SK-N-SH (cell line): ENCODE results near the gene VPS51. TPM values are rescaled to one million over a fixed set of nuclear protein-coding genes. Genes with fewer than 3 reads are reported as not detected.

Experiments
- CTCF ChIP-seq: fragments of 200-600 bp; sonication (generic); IDR thresholded peaks from 2 replicates; pipeline ENCODE4 v1.6.1; 2017; ENCODE audit warnings: antibody characterized with exemption, mild to moderate bottlenecking, moderate library complexity
- EZH2phosphoT487 ChIP-seq: fragments of 200-600 bp; sonication (generic); IDR thresholded peaks from 2 replicates; pipeline ENCODE4 v1.6.1; 2017; ENCODE audit warnings: low read depth, mixed run types, mild to moderate bottlenecking, antibody characterized with exemption, moderate library complexity, borderline replicate concordance
- FOSL2 ChIP-seq: IDR thresholded peaks from 2 replicates; pipeline ENCODE4 v1.4.0; 2012; ENCODE audit warnings: low read depth, mild to moderate bottlenecking, moderate library complexity, borderline replicate concordance
- GATA2 ChIP-seq: sonication (generic); formaldehyde crosslinking; IDR thresholded peaks from 2 replicates; pipeline ENCODE4 v1.5.0; 2020; ENCODE audit warnings: mild to moderate bottlenecking, missing genetic modification reagents
- POLR2AphosphoS5 ChIP-seq: IDR thresholded peaks from 2 replicates; pipeline ENCODE4 v1.6.1; 2012; ENCODE audit warnings: low read depth, low read length
- RAD21 ChIP-seq: IDR thresholded peaks from 2 replicates; pipeline ENCODE4 v1.6.1; 2012; ENCODE audit warnings: mild to moderate bottlenecking, low read length
- RCOR1 ChIP-seq: fragments of 150-350 bp; IDR thresholded peaks from 2 replicates; pipeline ENCODE4 v1.6.1; 2017; ENCODE audit warnings: antibody characterized with exemption, low read length
- RFX5 ChIP-seq: IDR thresholded peaks from 2 replicates; pipeline ENCODE4 v1.6.1; 2012; ENCODE audit warnings: mild to moderate bottlenecking, improper control_type of control experiment, low read length
- RXRA ChIP-seq: IDR thresholded peaks from 2 replicates; pipeline ENCODE4 v1.4.0; 2012; ENCODE audit warnings: low read depth, mild to moderate bottlenecking, borderline replicate concordance
- SMC3 ChIP-seq: IDR thresholded peaks from 2 replicates; pipeline ENCODE4 v1.6.1; 2012; ENCODE audit warnings: low read depth, low read length, improper control_type of control experiment
- USF1 ChIP-seq: IDR thresholded peaks from 2 replicates; pipeline ENCODE4 v1.4.0; 2012; ENCODE audit warnings: low read depth, borderline replicate concordance
- polyA plus RNA-seq, 3 experiments: library from polyadenylated mRNA; depleted of rRNA; stranded (reverse); fragments of >200 nt; gene quantifications; 2 replicates each; pipeline ENCODE4 v1.2.3, GENCODE V29; 2012
- small RNA-seq, 7 experiments: library from RNA; depleted of rRNA; stranded (forward); fragments of <200 nt; gene quantifications; one replicate each; pipeline ENCODE3, GENCODE V24; 2012

VPS51 gene
- polyA plus RNA-seq, 1 of the 3 experiments (the other 2 are of a cell fraction), result 59.9 TPM

- no peak for TF ChIP-seq CTCF
- no peak for TF ChIP-seq EZH2phosphoT487
- TF ChIP-seq USF1, result no peak
- TF ChIP-seq RFX5, result no peak
- no peak for TF ChIP-seq RCOR1
- no peak for TF ChIP-seq FOSL2
- TF ChIP-seq RAD21, result no peak
- no peak for TF ChIP-seq RXRA
- no peak for TF ChIP-seq GATA2 (CRISPR knock-in tag)
- no peak for TF ChIP-seq SMC3
- no peak for TF ChIP-seq POLR2AphosphoS5
These were observed 64.6 kb downstream of the VPS51 start (continued) for GRCh38 chr11:65160643-65161042.

Small RNA genes within 50 kb of the gene (small RNA-seq; reads per million reads assigned to genes)
- gene HIGD1AP10 (0 reads per million in 7 experiments), gene PDCL2P2 (0 reads per million in 7 experiments), gene RNU2-23P (0 to 37.4 (median 2.6) reads per million in 7 experiments)

Other genes starting within 250 kb of the VPS51 start
- gene EHD1, start 217.6 kb upstream of the VPS51 start, polyA plus RNA-seq (2012; rRNA removed), result 57.6 and 93.3 TPM in 2 replicates
- gene ATG2A, start 179.0 kb upstream of the VPS51 start, polyA plus RNA-seq (2012; rRNA removed), result 6.2 and 7.1 TPM in 2 replicates
- 15.1 and 16.7 TPM in 2 replicates for gene PPP2R5B, start 171.5 kb upstream of the VPS51 start, polyA plus RNA-seq (2012; rRNA removed)
- not detected in 2 replicates for gene GPHA2, start 160.3 kb upstream of the VPS51 start, polyA plus RNA-seq (2012; rRNA removed)
- not detected in 2 replicates for gene MAJIN, start 124.1 kb upstream of the VPS51 start, polyA plus RNA-seq (2012; rRNA removed)
- 0.20 and 0.28 TPM in 2 replicates for gene BATF2, start 99.2 kb upstream of the VPS51 start, polyA plus RNA-seq (2012; rRNA removed)
- gene ARL2, start 82.1 kb upstream of the VPS51 start, polyA plus RNA-seq (2012; rRNA removed), result 252 and 278 TPM in 2 replicates
- 9.0 and 17.2 TPM in 2 replicates for gene SNX15, start 68.8 kb upstream of the VPS51 start, polyA plus RNA-seq (2012; rRNA removed)
- 13.1 and 22.5 TPM in 2 replicates for gene SAC3D1, start 55.0 kb upstream of the VPS51 start, polyA plus RNA-seq (2012; rRNA removed)
- not detected in 2 replicates for gene NAALADL1, start 37.7 kb upstream of the VPS51 start, polyA plus RNA-seq (2012; rRNA removed)
- 13.1 and 16.3 TPM in 2 replicates for gene CDCA5, start 12.2 kb upstream of the VPS51 start, polyA plus RNA-seq (2012; rRNA removed)
- 55.7 and 75.9 TPM in 2 replicates for gene ZFPL1, start 12.0 kb upstream of the VPS51 start, polyA plus RNA-seq (2012; rRNA removed)
- gene TM7SF2, start 15.7 kb downstream of the VPS51 start, polyA plus RNA-seq (2012; rRNA removed), result 87.8 and 90.0 TPM in 2 replicates
- 5.6 and 5.9 TPM in 2 replicates for gene ZNHIT2, start 21.5 kb downstream of the VPS51 start, polyA plus RNA-seq (2012; rRNA removed)
- 912 and 1,210 TPM in 2 replicates for gene FAU, start 25.9 kb downstream of the VPS51 start, polyA plus RNA-seq (2012; rRNA removed)
- 56.7 and 89.7 TPM in 2 replicates for gene MRPL49, start 26.1 kb downstream of the VPS51 start, polyA plus RNA-seq (2012; rRNA removed)
- gene SYVN1, start 38.3 kb downstream of the VPS51 start, polyA plus RNA-seq (2012; rRNA removed), result 14.9 and 31.9 TPM in 2 replicates
- gene SPDYC, start 74.0 kb downstream of the VPS51 start, polyA plus RNA-seq (2012; rRNA removed), result not detected in 2 replicates
- 78.6 and 92.2 TPM in 2 replicates for gene CAPN1, start 85.7 kb downstream of the VPS51 start, polyA plus RNA-seq (2012; rRNA removed)
- gene POLA2, start 165.7 kb downstream of the VPS51 start, polyA plus RNA-seq (2012; rRNA removed), result 18.4 and 19.4 TPM in 2 replicates
- 5.1 and 8.1 TPM in 2 replicates for gene CDC42EP2, start 218.7 kb downstream of the VPS51 start, polyA plus RNA-seq (2012; rRNA removed)
- 29.6 and 44.9 TPM in 2 replicates for gene DPF2, start 237.6 kb downstream of the VPS51 start, polyA plus RNA-seq (2012; rRNA removed)